ENCODE measurements around the gene BOLA2B.
A peak's percentile ranks its signal among the peaks of the same experiment; 100 is the strongest.
"Not testable (repeated sequence)": the region's sequence is repeated elsewhere in the genome, so short reads cannot be mapped to it uniquely, and the experiment has no call there.

BOLA2B gene

GRCh38 chr16:30184096-30184890 lies 9.2 kb downstream of the BOLA2B start:
- H3K27ac ChIP-seq (ENCODE audit: insufficient read depth, low read length, poor library complexity, severe bottlenecking) = peak overlapping the region; percentile 94
- H3K4me1 ChIP-seq (ENCODE audit: control insufficient read depth, insufficient read depth, low read length, poor library complexity, severe bottlenecking) = peaks cover 33% of the 10 kb centered on the region
- peak; percentile 73 to 75 (median 74) for DNase-seq
- no peaks in the 10 kb centered on the region for H3K9me3 ChIP-seq (ENCODE audit: control insufficient read depth, low read length)
- H3K36me3 ChIP-seq (ENCODE audit: control insufficient read depth, insufficient read depth, low read length) = peaks cover 29% of the 10 kb centered on the region
- H3K4me3 ChIP-seq (ENCODE audit: insufficient read depth, low read depth, low read length, poor library complexity, severe bottlenecking) = peak overlapping the region; percentile 97
- H3K27me3 ChIP-seq (replicated peaks; ENCODE audit: control insufficient read depth, insufficient read depth, low read length, poor library complexity, severe bottlenecking) = no peaks in the 10 kb centered on the region

GRCh38 chr16:30183233-30184095 lies 10.0 kb downstream of the BOLA2B start, which contains the start of gene CORO1A:
TSS of gene CORO1A (plus strand) at chr16:30183602. CDS start at chr16:30185210, 1,608 bp downstream.
- H3K36me3 ChIP-seq (ENCODE audit: control insufficient read depth, insufficient read depth, low read length) = peaks cover 29% of the 10 kb centered on the region
- DNase-seq = peak; percentile 60 to 77 (median 70)
- H3K9me3 ChIP-seq (ENCODE audit: control insufficient read depth, low read length) = no peaks in the 10 kb centered on the region
- no peaks in the 10 kb centered on the region for H3K27me3 ChIP-seq (replicated peaks; ENCODE audit: control insufficient read depth, insufficient read depth, low read length, poor library complexity, severe bottlenecking)
- peaks cover 33% of the 10 kb centered on the region for H3K4me1 ChIP-seq (ENCODE audit: control insufficient read depth, insufficient read depth, low read length, poor library complexity, severe bottlenecking)
- H3K27ac ChIP-seq (ENCODE audit: insufficient read depth, low read length, poor library complexity, severe bottlenecking) = peak within 1 kb of the TSS; percentile 94
- H3K4me3 ChIP-seq (ENCODE audit: insufficient read depth, low read depth, low read length, poor library complexity, severe bottlenecking) = peak within 1 kb of the TSS; percentile 97

- no peak for DNase-seq
- H3K4me1 ChIP-seq (ENCODE audit: control insufficient read depth, insufficient read depth, low read length, poor library complexity, severe bottlenecking) = peaks cover 7% of the 10 kb centered on the region
- no peaks in the 10 kb centered on the region for H3K27me3 ChIP-seq (replicated peaks; ENCODE audit: control insufficient read depth, insufficient read depth, low read length, poor library complexity, severe bottlenecking)
- H3K27ac ChIP-seq (ENCODE audit: insufficient read depth, low read length, poor library complexity, severe bottlenecking) = no peak overlapping the region
- no peaks in the 10 kb centered on the region for H3K9me3 ChIP-seq (ENCODE audit: control insufficient read depth, low read length)
- H3K36me3 ChIP-seq (ENCODE audit: control insufficient read depth, insufficient read depth, low read length) = peaks cover 5% of the 10 kb centered on the region
- no peak overlapping the region for H3K4me3 ChIP-seq (ENCODE audit: insufficient read depth, low read depth, low read length, poor library complexity, severe bottlenecking)
Measured at GRCh38 chr16:30180741-30181140, 12.7 kb downstream of the BOLA2B start.

- DNase-seq = no peak
- Histone ChIP-seq H3K27me3 (replicated peaks; ENCODE audit: control insufficient read depth, insufficient read depth, low read length, poor library complexity, severe bottlenecking) (no peaks in the 10 kb centered on the region), H3K27ac (ENCODE audit: insufficient read depth, low read length, poor library complexity, severe bottlenecking) (no peak overlapping the region), H3K36me3 (ENCODE audit: control insufficient read depth, insufficient read depth, low read length) (peaks cover 4% of the 10 kb centered on the region), H3K9me3 (ENCODE audit: control insufficient read depth, low read length) (no peaks in the 10 kb centered on the region), H3K4me1 (ENCODE audit: control insufficient read depth, insufficient read depth, low read length, poor library complexity, severe bottlenecking) (no peaks in the 10 kb centered on the region), H3K4me3 (ENCODE audit: insufficient read depth, low read depth, low read length, poor library complexity, severe bottlenecking) (no peak overlapping the region)
Measured at GRCh38 chr16:30179931-30180330, 13.5 kb downstream of the BOLA2B start.

GRCh38 chr16:30179195-30179594 lies 14.3 kb downstream of the BOLA2B start:
- DNase-seq = no peak
- H3K4me1 ChIP-seq (ENCODE audit: control insufficient read depth, insufficient read depth, low read length, poor library complexity, severe bottlenecking) = no peaks in the 10 kb centered on the region
- H3K9me3 ChIP-seq (ENCODE audit: control insufficient read depth, low read length) = no peaks in the 10 kb centered on the region
- H3K4me3 ChIP-seq (ENCODE audit: insufficient read depth, low read depth, low read length, poor library complexity, severe bottlenecking) = no peak overlapping the region
- H3K27ac ChIP-seq (ENCODE audit: insufficient read depth, low read length, poor library complexity, severe bottlenecking) = no peak overlapping the region
- H3K36me3 ChIP-seq (ENCODE audit: control insufficient read depth, insufficient read depth, low read length) = peaks cover 2% of the 10 kb centered on the region
- H3K27me3 ChIP-seq (replicated peaks; ENCODE audit: control insufficient read depth, insufficient read depth, low read length, poor library complexity, severe bottlenecking) = no peaks in the 10 kb centered on the region

- H3K4me1 ChIP-seq (ENCODE audit: control insufficient read depth, insufficient read depth, low read length, poor library complexity, severe bottlenecking); H3K27ac ChIP-seq (ENCODE audit: insufficient read depth, low read length, poor library complexity, severe bottlenecking): not testable (repeated sequence)
Measured at GRCh38 chr16:30176876-30177275, 16.6 kb downstream of the BOLA2B start.

GRCh38 chr16:30173054-30173453 lies 20.4 kb downstream of the BOLA2B start:
- Histone ChIP-seq H3K4me1 (ENCODE audit: control insufficient read depth, insufficient read depth, low read length, poor library complexity, severe bottlenecking) (no peaks in the 10 kb centered on the region), H3K27ac (ENCODE audit: insufficient read depth, low read length, poor library complexity, severe bottlenecking) (no peak overlapping the region), H3K36me3 (ENCODE audit: control insufficient read depth, insufficient read depth, low read length) (no peaks in the 10 kb centered on the region), H3K9me3 (ENCODE audit: control insufficient read depth, low read length) (no peaks in the 10 kb centered on the region), H3K27me3 (replicated peaks; ENCODE audit: control insufficient read depth, insufficient read depth, low read length, poor library complexity, severe bottlenecking) (no peaks in the 10 kb centered on the region), H3K4me3 (ENCODE audit: insufficient read depth, low read depth, low read length, poor library complexity, severe bottlenecking) (no peak overlapping the region)
- DNase-seq = no peak

More at GRCh38 chr16:30176876-30177275, 16.6 kb downstream of the BOLA2B start:
- not testable (repeated sequence) for H3K27me3 ChIP-seq (replicated peaks; ENCODE audit: control insufficient read depth, insufficient read depth, low read length, poor library complexity, severe bottlenecking); DNase-seq; H3K36me3 ChIP-seq (ENCODE audit: control insufficient read depth, insufficient read depth, low read length); H3K4me3 ChIP-seq (ENCODE audit: insufficient read depth, low read depth, low read length, poor library complexity, severe bottlenecking); H3K9me3 ChIP-seq (ENCODE audit: control insufficient read depth, low read length)

- H3K9me3 ChIP-seq (ENCODE audit: control insufficient read depth, low read length); H3K4me3 ChIP-seq (ENCODE audit: insufficient read depth, low read depth, low read length, poor library complexity, severe bottlenecking); H3K4me1 ChIP-seq (ENCODE audit: control insufficient read depth, insufficient read depth, low read length, poor library complexity, severe bottlenecking); H3K36me3 ChIP-seq (ENCODE audit: control insufficient read depth, insufficient read depth, low read length); H3K27ac ChIP-seq (ENCODE audit: insufficient read depth, low read length, poor library complexity, severe bottlenecking); H3K27me3 ChIP-seq (replicated peaks; ENCODE audit: control insufficient read depth, insufficient read depth, low read length, poor library complexity, severe bottlenecking); DNase-seq: not testable (repeated sequence)
Measured at GRCh38 chr16:30170145-30170544, 23.3 kb downstream of the BOLA2B start.

GRCh38 chr16:30169416-30169815 lies 24.1 kb downstream of the BOLA2B start:
- H3K27me3 ChIP-seq (replicated peaks; ENCODE audit: control insufficient read depth, insufficient read depth, low read length, poor library complexity, severe bottlenecking); H3K4me3 ChIP-seq (ENCODE audit: insufficient read depth, low read depth, low read length, poor library complexity, severe bottlenecking); H3K4me1 ChIP-seq (ENCODE audit: control insufficient read depth, insufficient read depth, low read length, poor library complexity, severe bottlenecking); H3K9me3 ChIP-seq (ENCODE audit: control insufficient read depth, low read length); DNase-seq; H3K36me3 ChIP-seq (ENCODE audit: control insufficient read depth, insufficient read depth, low read length); H3K27ac ChIP-seq (ENCODE audit: insufficient read depth, low read length, poor library complexity, severe bottlenecking): not testable (repeated sequence)

- not testable (repeated sequence) for H3K4me1 ChIP-seq (ENCODE audit: control insufficient read depth, insufficient read depth, low read length, poor library complexity, severe bottlenecking); DNase-seq; H3K27me3 ChIP-seq (replicated peaks; ENCODE audit: control insufficient read depth, insufficient read depth, low read length, poor library complexity, severe bottlenecking); H3K4me3 ChIP-seq (ENCODE audit: insufficient read depth, low read depth, low read length, poor library complexity, severe bottlenecking); H3K36me3 ChIP-seq (ENCODE audit: control insufficient read depth, insufficient read depth, low read length); H3K27ac ChIP-seq (ENCODE audit: insufficient read depth, low read length, poor library complexity, severe bottlenecking); H3K9me3 ChIP-seq (ENCODE audit: control insufficient read depth, low read length)
Measured at GRCh38 chr16:30168746-30169145, 24.7 kb downstream of the BOLA2B start.
